LNCaP clone FGC (cell line): ENCODE data around the gene SCN3B.

Source experiments
- DNase-seq: peaks from one replicate; pipeline ENCODE4 v3.0.0-alpha.2; 2011; ENCODE audit warnings: low read depth
- H3K4me3 ChIP-seq: 2 replicates; pipeline ENCODE4 v1.5.1; 2011; ENCODE audit warnings: mild to moderate bottlenecking, low read depth, low read length, control low read depth
- CTCF ChIP-seq: IDR thresholded peaks from 2 replicates; pipeline ENCODE4 v1.5.1; 2012; ENCODE audit warnings: mild to moderate bottlenecking; ENCODE audit not compliant: control insufficient read depth, insufficient read depth; ENCODE audit errors: extremely low read depth

The SCN3B gene

GRCh38 chr11:123624974-123625373, 29.4 kb downstream of the SCN3B start:
- TF ChIP-seq CTCF: no peak
- H3K4me3 ChIP-seq: no peak overlapping the region
- no peak for DNase-seq

GRCh38 chr11:123622576-123622975, 31.8 kb downstream of the SCN3B start:
- DNase-seq: no peak
- no peak for TF ChIP-seq CTCF
- no peak overlapping the region for H3K4me3 ChIP-seq

GRCh38 chr11:123616505-123617198, 37.8 kb downstream of the SCN3B start:
- DNase-seq: no peak
- no peak overlapping the region for H3K4me3 ChIP-seq
- TF ChIP-seq CTCF: no peak

- TF ChIP-seq CTCF: no peak
- no peak for DNase-seq
- H3K4me3 ChIP-seq: no peak overlapping the region
Observed at GRCh38 chr11:123611698-123612097, 42.7 kb downstream of the SCN3B start.

- no peak overlapping the region for H3K4me3 ChIP-seq
- DNase-seq: no peak
- TF ChIP-seq CTCF: no peak
Observed at GRCh38 chr11:123608945-123609344, 45.5 kb downstream of the SCN3B start.

GRCh38 chr11:123608371-123608770, 46.1 kb downstream of the SCN3B start:
- DNase-seq: no peak
- no peak overlapping the region for H3K4me3 ChIP-seq
- TF ChIP-seq CTCF: no peak

GRCh38 chr11:123607781-123608180, 46.6 kb downstream of the SCN3B start:
- no peak for TF ChIP-seq CTCF
- no peak for DNase-seq
- no peak overlapping the region for H3K4me3 ChIP-seq
